Nephron progenitor cell (in vitro differentiated cells): ENCODE measurements around the gene SAMD1.
A peak's percentile ranks its signal among the peaks of the same experiment; 100 is the strongest.

Source experiments
- DNase-seq: peaks from one replicate; pipeline ENCODE4 v3.0.0; 2021
- H3K27ac Mint-ChIP-seq: 2 replicates; pipeline ENCODE4 v1.8.0; 2021; ENCODE audit warnings: mild to moderate bottlenecking, moderate library complexity, mixed read lengths
- H3K27me3 Mint-ChIP-seq: 2 replicates; pipeline ENCODE4 v1.8.0; 2021; ENCODE audit warnings: mild to moderate bottlenecking, low read depth, mixed read lengths; ENCODE audit not compliant: poor library complexity
- H3K36me3 Mint-ChIP-seq: 2 replicates; pipeline ENCODE4 v1.8.0; 2021; ENCODE audit warnings: low read depth, mixed read lengths
- H3K4me1 Mint-ChIP-seq: 2 replicates; pipeline ENCODE4 v1.8.0; 2021; ENCODE audit warnings: mixed read lengths
- H3K4me3 Mint-ChIP-seq: 2 replicates; pipeline ENCODE4 v1.8.0; 2021; ENCODE audit warnings: mild to moderate bottlenecking, moderate library complexity, mixed read lengths
- H3K9me3 Mint-ChIP-seq: 2 replicates; pipeline ENCODE4 v1.8.0; 2021; ENCODE audit warnings: mild to moderate bottlenecking, moderate library complexity, mixed read lengths
- CTCF ChIP-seq: fragments of 200-600 bp; sonication (generic); IDR thresholded peaks from 2 replicates; pipeline ENCODE4 v1.5.0; 2021; ENCODE audit warnings: antibody characterized with exemption

SAMD1 gene

GRCh38 chr19:14062558-14062855 lies 28.0 kb downstream of the SAMD1 start:
- TF ChIP-seq CTCF, result no peak
- H3K4me3 Mint-ChIP-seq, result no peak overlapping the region
- H3K4me1 Mint-ChIP-seq, result peaks cover 18% of the 10 kb centered on the region
- H3K27ac Mint-ChIP-seq, result no peak overlapping the region
- no peaks in the 10 kb centered on the region for H3K9me3 Mint-ChIP-seq
- no peak for DNase-seq
- H3K36me3 Mint-ChIP-seq, result no peaks in the 10 kb centered on the region
- peaks cover 73% of the 10 kb centered on the region for H3K27me3 Mint-ChIP-seq

- no peak for TF ChIP-seq CTCF
- H3K9me3 Mint-ChIP-seq, result no peaks in the 10 kb centered on the region
- H3K27me3 Mint-ChIP-seq, result peaks cover 76% of the 10 kb centered on the region
- H3K4me1 Mint-ChIP-seq, result peaks cover 18% of the 10 kb centered on the region
- H3K36me3 Mint-ChIP-seq, result no peaks in the 10 kb centered on the region
- H3K4me3 Mint-ChIP-seq, result no peak within 1 kb of the TSS
- no peak for DNase-seq
- H3K27ac Mint-ChIP-seq, result no peak within 1 kb of the TSS
These were observed 28.6 kb downstream of the SAMD1 start, which contains the start of gene PALM3 for GRCh38 chr19:14061751-14062557. PALM3 (minus strand) TSS chr19:14062076; CDS start chr19:14061980, 96 bp downstream.

GRCh38 chr19:14061081-14061749 lies 29.3 kb downstream of the SAMD1 start:
- H3K36me3 Mint-ChIP-seq, result no peaks in the 10 kb centered on the region
- peaks cover 78% of the 10 kb centered on the region for H3K27me3 Mint-ChIP-seq
- H3K4me3 Mint-ChIP-seq, result no peak overlapping the region
- H3K4me1 Mint-ChIP-seq, result peaks cover 18% of the 10 kb centered on the region
- no peak overlapping the region for H3K27ac Mint-ChIP-seq
- TF ChIP-seq CTCF, result no peak
- DNase-seq, result no peak
- no peaks in the 10 kb centered on the region for H3K9me3 Mint-ChIP-seq

- H3K27me3 Mint-ChIP-seq, result peaks cover 85% of the 10 kb centered on the region
- no peaks in the 10 kb centered on the region for H3K36me3 Mint-ChIP-seq
- no peak for DNase-seq
- TF ChIP-seq CTCF, result no peak
- no peak overlapping the region for H3K4me3 Mint-ChIP-seq
- no peak overlapping the region for H3K27ac Mint-ChIP-seq
- H3K4me1 Mint-ChIP-seq, result peaks cover 18% of the 10 kb centered on the region
- H3K9me3 Mint-ChIP-seq, result no peaks in the 10 kb centered on the region
These were observed 30.8 kb downstream of the SAMD1 start for GRCh38 chr19:14059652-14060155.

- Mint-ChIP-seq H3K9me3 (no peaks in the 10 kb centered on the region), H3K4me3 (peak overlapping the region; percentile 36), H3K27ac (no peak overlapping the region), H3K4me1 (peaks cover 18% of the 10 kb centered on the region), H3K36me3 (no peaks in the 10 kb centered on the region), H3K27me3 (peaks cover 91% of the 10 kb centered on the region)
- DNase-seq, result peak; percentile 58
- TF ChIP-seq CTCF, result peak; percentile 61
These were observed 31.5 kb downstream of the SAMD1 start for GRCh38 chr19:14059093-14059480.
